ENCODE data around the gene LIPM.

Gene LIPM

DNA sequence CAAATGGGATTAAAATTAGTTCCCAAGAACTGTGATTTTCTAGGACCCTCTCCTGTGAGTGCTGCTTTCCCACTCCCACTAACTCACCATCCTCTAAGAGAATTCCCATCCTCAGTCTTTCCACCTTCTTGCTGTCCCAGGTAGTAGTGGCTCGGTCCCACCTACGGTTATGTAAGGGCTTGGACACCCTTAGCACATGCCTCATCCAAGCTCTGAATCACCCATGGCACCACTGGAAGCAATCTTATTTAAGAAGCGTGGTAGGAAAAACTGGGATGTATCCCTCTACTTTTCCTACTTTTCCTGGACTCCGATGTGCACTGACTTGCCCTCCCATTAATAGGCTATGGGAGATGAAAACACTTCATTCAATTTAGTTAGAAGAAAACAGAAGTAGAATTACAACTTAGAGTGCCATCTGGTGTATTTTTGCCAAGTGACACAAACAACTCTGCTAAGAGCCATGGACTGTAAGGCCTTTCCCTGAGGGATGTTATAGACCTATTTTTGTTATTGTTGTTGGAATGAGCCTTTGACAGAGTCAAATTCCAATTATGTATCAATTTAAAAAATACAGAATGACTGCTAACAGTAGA lies 62.8 kb downstream of the LIPM start:
- Histone ChIP-seq H3K56ac (ENCODE audit: low read length) (no peak overlapping the region), H3K4me3 (ENCODE audit: low read length) (no peak overlapping the region), H3K4ac (ENCODE audit: low read depth, low read length) (no peak overlapping the region), H2BK15ac (replicated peaks; ENCODE audit: low read depth) (no peak overlapping the region), H3K79me2 (ENCODE audit: control insufficient read depth, insufficient read depth, low read length) (no peaks in the 10 kb centered on the region), H2BK5ac (ENCODE audit: low read length) (no peak overlapping the region), H3K4me2 (ENCODE audit: low read length) (no peak overlapping the region), H3K9ac (ENCODE audit: low read length) (no peak overlapping the region), H3K27me3 (ENCODE audit: insufficient read depth, low read length, poor library complexity) (no peaks in the 10 kb centered on the region), H3K4me1 (ENCODE audit: control insufficient read depth, low read depth, low read length) (no peaks in the 10 kb centered on the region), H2BK120ac (ENCODE audit: low read depth, low read length) (no peak overlapping the region), H2AK5ac (ENCODE audit: low read length) (no peak overlapping the region), H3K79me1 (ENCODE audit: low read length) (no peaks in the 10 kb centered on the region), H3K36me3 (ENCODE audit: control insufficient read depth, insufficient read depth, low read length) (no peaks in the 10 kb centered on the region), H3K18ac (ENCODE audit: low read length) (no peak overlapping the region), H3K23ac (ENCODE audit: low read length) (no peak overlapping the region), H4K8ac (ENCODE audit: low read depth, low read length) (no peak overlapping the region), H3K27ac (ENCODE audit: low read depth, low read length) (no peak overlapping the region), H4K5ac (ENCODE audit: low read length) (no peak overlapping the region)
- DNase-seq = no peak
- no CpG with 5 or more reads among the region's 4 CpGs for WGBS (ENCODE audit: extremely low coverage, insufficient coverage, low lambda C conversion rate)

DNA sequence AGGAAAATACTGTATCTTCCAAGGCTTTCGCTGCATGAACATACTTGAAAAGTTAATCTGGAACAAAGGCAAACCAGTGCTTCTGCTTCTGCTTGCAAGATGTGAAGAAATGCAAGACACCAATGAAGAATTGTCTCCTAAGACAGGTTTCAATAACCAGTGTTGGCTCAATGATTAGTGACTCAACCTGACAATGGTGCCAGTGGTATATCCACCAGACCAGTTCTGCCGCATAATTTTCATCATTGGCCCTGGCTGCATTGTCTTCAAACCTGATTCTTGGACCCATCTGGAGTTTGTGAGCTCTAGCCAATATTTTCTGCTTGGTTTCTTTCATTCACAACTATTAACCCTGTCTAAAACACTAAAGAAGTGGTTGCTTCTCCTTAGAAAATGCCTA lies 63.9 kb downstream of the LIPM start:
- Histone ChIP-seq H2BK15ac (replicated peaks; ENCODE audit: low read depth) (no peak overlapping the region), H3K23ac (ENCODE audit: low read length) (no peak overlapping the region), H3K79me1 (ENCODE audit: low read length) (no peaks in the 10 kb centered on the region), H3K4me3 (ENCODE audit: low read length) (no peak overlapping the region), H3K27ac (ENCODE audit: low read depth, low read length) (no peak overlapping the region), H3K18ac (ENCODE audit: low read length) (no peak overlapping the region), H3K36me3 (ENCODE audit: control insufficient read depth, insufficient read depth, low read length) (no peaks in the 10 kb centered on the region), H3K79me2 (ENCODE audit: control insufficient read depth, insufficient read depth, low read length) (no peaks in the 10 kb centered on the region), H3K4me2 (ENCODE audit: low read length) (no peak overlapping the region), H3K4me1 (ENCODE audit: control insufficient read depth, low read depth, low read length) (no peaks in the 10 kb centered on the region), H3K9ac (ENCODE audit: low read length) (no peak overlapping the region), H2AK5ac (ENCODE audit: low read length) (no peak overlapping the region), H2BK5ac (ENCODE audit: low read length) (no peak overlapping the region), H3K4ac (ENCODE audit: low read depth, low read length) (no peak overlapping the region), H2BK120ac (ENCODE audit: low read depth, low read length) (no peak overlapping the region), H3K27me3 (ENCODE audit: insufficient read depth, low read length, poor library complexity) (no peaks in the 10 kb centered on the region), H3K56ac (ENCODE audit: low read length) (no peak overlapping the region), H4K5ac (ENCODE audit: low read length) (no peak overlapping the region), H4K8ac (ENCODE audit: low read depth, low read length) (no peak overlapping the region)
- DNase-seq = no peak
- no CpG with 5 or more reads among the region's 2 CpGs for WGBS (ENCODE audit: extremely low coverage, insufficient coverage, low lambda C conversion rate)

DNA sequence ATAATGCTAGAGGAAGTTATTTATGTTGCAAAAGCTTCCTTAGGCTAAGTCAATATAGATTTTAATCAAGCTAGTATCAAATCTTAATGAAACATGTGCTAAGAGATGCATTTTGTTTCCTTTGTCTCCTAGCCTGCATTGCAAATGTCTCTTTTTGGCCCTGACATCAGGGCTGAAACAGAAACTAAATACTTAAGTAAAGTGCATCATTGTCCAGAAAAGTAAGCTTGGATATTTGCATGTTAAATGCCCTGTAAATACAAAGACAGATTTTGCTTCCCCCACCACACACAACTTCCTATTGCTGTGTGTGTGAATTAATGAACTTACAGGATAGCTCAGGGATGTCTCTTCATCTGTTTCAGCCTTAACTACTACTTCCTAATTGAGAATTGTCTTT lies 67.6 kb downstream of the LIPM start:
- H3K4me1 ChIP-seq (ENCODE audit: control insufficient read depth, low read depth, low read length) = no peaks in the 10 kb centered on the region
- H3K9ac ChIP-seq (ENCODE audit: low read length) = no peak overlapping the region
- no peak overlapping the region for H3K56ac ChIP-seq (ENCODE audit: low read length)
- no peak overlapping the region for H3K23ac ChIP-seq (ENCODE audit: low read length)
- DNase-seq = no peak
- no peak overlapping the region for H2AK5ac ChIP-seq (ENCODE audit: low read length)
- no peak overlapping the region for H2BK120ac ChIP-seq (ENCODE audit: low read depth, low read length)
- H3K4me3 ChIP-seq (ENCODE audit: low read length) = no peak overlapping the region
- H3K4me2 ChIP-seq (ENCODE audit: low read length) = no peak overlapping the region
- no peak overlapping the region for H2BK5ac ChIP-seq (ENCODE audit: low read length)
- no peaks in the 10 kb centered on the region for H3K36me3 ChIP-seq (ENCODE audit: control insufficient read depth, insufficient read depth, low read length)
- H4K5ac ChIP-seq (ENCODE audit: low read length) = no peak overlapping the region
- no peak overlapping the region for H3K18ac ChIP-seq (ENCODE audit: low read length)
- no peaks in the 10 kb centered on the region for H3K27me3 ChIP-seq (ENCODE audit: insufficient read depth, low read length, poor library complexity)
- H3K27ac ChIP-seq (ENCODE audit: low read depth, low read length) = no peak overlapping the region
- H3K4ac ChIP-seq (ENCODE audit: low read depth, low read length) = no peak overlapping the region
- no peak overlapping the region for H2BK15ac ChIP-seq (replicated peaks; ENCODE audit: low read depth)
- no peaks in the 10 kb centered on the region for H3K79me2 ChIP-seq (ENCODE audit: control insufficient read depth, insufficient read depth, low read length)
- no peak overlapping the region for H4K8ac ChIP-seq (ENCODE audit: low read depth, low read length)
- H3K79me1 ChIP-seq (ENCODE audit: low read length) = no peaks in the 10 kb centered on the region
